B cell (primary cell): Measurements from ENCODE around the gene PRKAR2A.

Experiments used
- CTCF ChIP-seq: fragments of 200-600 bp; IDR thresholded peaks from one replicate; pipeline ENCODE4 v1.8.0; 2022; ENCODE audit warnings: antibody characterized with exemption, mild to moderate bottlenecking
- EZH2 ChIP-seq: IDR thresholded peaks from 2 replicates; pipeline ENCODE4 v1.6.1; 2012; ENCODE audit warnings: borderline replicate concordance, low read depth, mild to moderate bottlenecking, moderate library complexity, low read length; ENCODE audit not compliant: insufficient read depth, poor library complexity, severe bottlenecking

- TF ChIP-seq CTCF: no peak
- TF ChIP-seq EZH2: no peak
These were observed 130.5 kb downstream of the PRKAR2A start, which contains the start of gene IP6K2 for GRCh38 chr3:48716982-48717746.
